Pancreas (tissue), 10 donors: ENCODE measurements around the gene INPP5A. TPM values are rescaled to one million over a fixed set of nuclear protein-coding genes. Genes with fewer than 3 reads are reported as not detected.

Experiments
- ATAC-seq, 4 donors: fragments of 200-7000 bp; cut with Tn5 transposase; one replicate each; pipeline versions ENCODE4 v1.8.0 to v1.9.1; 2020; ENCODE audit warnings: mild to moderate bottlenecking in 4 of 4, moderate library complexity in 4 of 4
- DNase-seq, 6 donors: peaks; one replicate each; pipeline ENCODE4 v3.0.0-alpha.2; 2020
- FAIRE-seq: peaks from 2 replicates; lab custom pipeline; 2012; peaks lifted over from hg19 to GRCh38; lab: Jason Lieb, UNC
- H3K27ac ChIP-seq, 4 donors: fragments of 200-600 bp; sonication (generic); 1 replicate in 3 of 4; 2 replicates in 1 of 4; pipeline versions ENCODE4 v1.5.0 to v1.8.0; 2020
- H3K27me3 ChIP-seq, 4 donors: fragments of 200-600 bp; one replicate each; pipeline ENCODE4 v1.8.0; 2021
- H3K36me3 ChIP-seq, 3 donors: fragments of 200-600 bp; sonication (generic) in 1 of 3; one replicate each; pipeline versions ENCODE4 v1.5.0 to v1.8.0; 2020 to 2021
- H3K4me1 ChIP-seq, 3 donors: fragments of 200-600 bp; one replicate each; pipeline ENCODE4 v1.8.0; 2021
- H3K4me3 ChIP-seq, 4 donors: fragments of 200-600 bp; sonication (generic) in 2 of 4; one replicate each; pipeline versions ENCODE4 v1.5.0 to v1.8.0; 2020 to 2021
- H3K9me3 ChIP-seq, 4 donors: fragments of 200-600 bp; one replicate each; pipeline ENCODE4 v1.8.0; 2021
- CTCF ChIP-seq, 4 donors: fragments of 200-600 bp; sonication (generic) in 3 of 4; IDR thresholded peaks; one replicate each; pipeline versions ENCODE4 v1.5.0 to v1.8.0; 2021; ENCODE audit warnings: antibody characterized with exemption in 4 of 4
- WGBS, 2 donors: extraction: QIAGEN DNeasy Blood & Tissue Kit; methylation state at CpG; one replicate each; pipeline ENCODE4 v1.1.7; 2013; 5-methylcytosine and 5-hydroxymethylcytosine counted together
- intact Hi-C, 3 donors: fragments of 100-400 bp; cut with DNase I; formaldehyde crosslinking; loops; one replicate each; pipeline versions ENCODE4 v1.11.1 to v1.14.2; 2022
- polyA plus RNA-seq, 2 donors: library from polyadenylated mRNA; stranded (reverse); fragments of 200-250 nt; gene quantifications; one replicate each; pipeline ENCODE4 v1.2.3, GENCODE V29; 2013
- total RNA-seq, 6 donors: library from RNA; stranded (reverse); fragmentation: NEBNext Ultra II Directional in 4 of 6; extraction: Animal tissue kit (Norgen Biotek cat#: 25700) in 4 of 6; gene quantifications; one replicate each; pipeline versions ENCODE4 v1.2.1 to v1.2.4, GENCODE V29; 2021 to 2023
- donor health status: healthy with polysubstance abuse.
- donor health status: DM: no; HTN: no; CAD: no; lungs with moderate emphysema.
- donor health status: DM: no; HTN: no; CAD: no.
- donor health status: control.
- donor health status: control.
- donor health status: Bipolar disorder and iron deficiency.
- donor health status: DM: yes; HTN: yes; CAD: no.
- donor health status: DM: no; HTN: no; CAD: no.
- donor health status: DM: no; HTN: no; CAD: no.
- donor health status: DM: yes; HTN: yes; CAD: no.

The INPP5A gene
- total and polyA plus RNA-seq, 8 donors: 5.9 to 15.6 (median 11.3) TPM

- WGBS, 2 donors: 86% methylated on average over 48 of the region's 48 CpGs
- Histone ChIP-seq H3K27me3 (no peaks in the 10 kb centered on the region), H3K4me1 (no peaks in the 10 kb centered on the region), H3K4me3 (no peak overlapping the region), H3K27ac (peak overlapping the region; percentile 48 to 70 (median 55)), H3K36me3 (peaks cover 0 to 7% (median 0%) of the 10 kb centered on the region in 3 donors), H3K9me3 (no peaks in the 10 kb centered on the region)
- ATAC-seq (peak; percentile 40 to 74 (median 66)), FAIRE-seq (no peak), DNase-seq (peak in 4 of 6 donors; percentile 35 to 48 (median 47))
- intact Hi-C loops: no loop called here
- no peak for TF ChIP-seq CTCF (IDR thresholded peaks at IDR 0.05)
Measured at GRCh38 chr10:132714096-132714985, 176.8 kb downstream of the INPP5A start.

GRCh38 chr10:132714986-132715775, 177.6 kb downstream of the INPP5A start:
- Histone ChIP-seq H3K36me3 (peaks cover 0 to 7% (median 0%) of the 10 kb centered on the region in 3 donors), H3K4me1 (no peaks in the 10 kb centered on the region), H3K4me3 (no peak overlapping the region), H3K9me3 (no peaks in the 10 kb centered on the region), H3K27me3 (no peaks in the 10 kb centered on the region), H3K27ac (peak overlapping the region in 1 of 4 donors; percentile 60)
- intact Hi-C loops: no loop called here
- no peak for TF ChIP-seq CTCF (IDR thresholded peaks at IDR 0.05)
- DNase-seq: peak in 3 of 6 donors; percentile 26 to 62 (median 47)
- no peak for FAIRE-seq
- 91 to 96% methylated on average over 24 of the region's 24 CpGs for WGBS, 2 donors
- no peak for ATAC-seq

- Histone ChIP-seq H3K27ac (no peak overlapping the region), H3K27me3 (no peaks in the 10 kb centered on the region), H3K36me3 (peaks cover 0 to 7% (median 0%) of the 10 kb centered on the region in 3 donors), H3K4me1 (no peaks in the 10 kb centered on the region), H3K9me3 (no peaks in the 10 kb centered on the region), H3K4me3 (no peak overlapping the region)
- intact Hi-C loops: no loop called here
- DNase-seq (peak in 3 of 6 donors; percentile 18 to 59 (median 39)), ATAC-seq (no peak), FAIRE-seq (no peak)
- no peak for TF ChIP-seq CTCF (IDR thresholded peaks at IDR 0.05)
- 94 to 95% methylated on average over 48 of the region's 48 CpGs for WGBS, 2 donors
Measured at GRCh38 chr10:132715776-132716680, 178.4 kb downstream of the INPP5A start.

- Histone ChIP-seq H3K4me3 (no peak overlapping the region), H3K27me3 (no peaks in the 10 kb centered on the region), H3K27ac (no peak overlapping the region), H3K9me3 (no peaks in the 10 kb centered on the region), H3K4me1 (no peaks in the 10 kb centered on the region), H3K36me3 (peaks cover 0 to 7% (median 0%) of the 10 kb centered on the region in 3 donors)
- intact Hi-C loops: no loop called here
- FAIRE-seq (no peak), DNase-seq (peak in 3 of 6 donors; percentile 15 to 37 (median 30)), ATAC-seq (no peak)
- no peak for TF ChIP-seq CTCF (IDR thresholded peaks at IDR 0.05)
- WGBS, 2 donors: 94 to 98% methylated on average over 23 to 27 of the region's 27 CpGs
Measured at GRCh38 chr10:132716691-132717490, 179.3 kb downstream of the INPP5A start.
